Prostate gland (tissue), 2 donors: ENCODE results near the gene HSD17B14. TPM values are rescaled to one million over a fixed set of nuclear protein-coding genes. Genes with fewer than 3 reads are reported as not detected.

ENCODE experiments used
- DNase-seq: peaks from one replicate; pipeline ENCODE4 v3.0.0-alpha.2; 2019; ENCODE audit warnings: low spot score
- H3K27ac ChIP-seq, 2 donors: fragments of 200-600 bp; sonication (generic); 2 replicates each; pipeline ENCODE4 v1.5.1; 2017 to 2019
- H3K27me3 ChIP-seq: fragments of 200-600 bp; sonication (generic); replicated peaks from 2 replicates; pipeline ENCODE4 v1.5.1; 2019; ENCODE audit not compliant: insufficient read depth
- H3K36me3 ChIP-seq, 2 donors: fragments of 200-600 bp; sonication (generic); 1 replicate in 1 of 2; 2 replicates in 1 of 2; pipeline versions ENCODE4 v1.5.1 to v1.8.1; 2017 to 2019
- H3K4me1 ChIP-seq: fragments of 200-600 bp; sonication (generic); replicated peaks from 2 replicates; pipeline ENCODE4 v1.5.1; 2019
- H3K4me3 ChIP-seq, 2 donors: fragments of 200-600 bp; sonication (generic); 2 replicates each; pipeline ENCODE4 v1.5.1; 2017 to 2019
- H3K9me3 ChIP-seq: fragments of 200-600 bp; sonication (generic); 2 replicates; pipeline ENCODE4 v1.5.1; 2017
- CTCF ChIP-seq, 4 experiments: fragments of 200-600 bp in 2 of 4; fragments of 450-650 bp in 2 of 4; sonication (generic) in 2 of 4; IDR thresholded peaks; 1 replicate in 3 of 4; 2 replicates in 1 of 4; pipeline ENCODE4 v1.5.1; 2016 to 2019; ENCODE audit warnings: antibody characterized with exemption in 4 of 4, mild to moderate bottlenecking in 2 of 4, moderate library complexity in 2 of 4
- POLR2A ChIP-seq: fragments of 450-650 bp; IDR thresholded peaks from one replicate; pipeline ENCODE4 v1.6.1; 2016; ENCODE audit warnings: antibody characterized with exemption, mild to moderate bottlenecking
- POLR2AphosphoS5 ChIP-seq: sonication (generic); formaldehyde crosslinking; IDR thresholded peaks from one replicate; pipeline ENCODE4 v1.6.1; 2017; ENCODE audit warnings: antibody characterized with exemption
- WGBS: methylation state at CpG from one replicate; pipeline ENCODE4 v1.1.5; 2018; 5-methylcytosine and 5-hydroxymethylcytosine counted together
- intact Hi-C: fragments of 100-400 bp; cut with DNase I; formaldehyde crosslinking; loops from one replicate; pipeline ENCODE4 v1.14.2; 2022
- total RNA-seq, 2 donors: library from RNA; depleted of rRNA; stranded (reverse); fragments of >200 nt; gene quantifications; one replicate each; pipeline ENCODE4 v1.1.0, GENCODE V29; 2016

Gene HSD17B14
- total RNA-seq, 2 donors from 2014 or later, result 11.0 to 11.2 TPM

- no peaks in the 10 kb centered on the region for H3K27me3 ChIP-seq
- H3K27ac ChIP-seq, result peak within 1 kb of the TSS; percentile 69 to 75
Observed at GRCh38 chr19:48868114-48868886, 32.0 kb upstream of the HSD17B14 start, which contains the start of gene PLEKHA4. PLEKHA4 (minus strand) TSS chr19:48868617; CDS start chr19:48867620, 997 bp downstream.

DNA sequence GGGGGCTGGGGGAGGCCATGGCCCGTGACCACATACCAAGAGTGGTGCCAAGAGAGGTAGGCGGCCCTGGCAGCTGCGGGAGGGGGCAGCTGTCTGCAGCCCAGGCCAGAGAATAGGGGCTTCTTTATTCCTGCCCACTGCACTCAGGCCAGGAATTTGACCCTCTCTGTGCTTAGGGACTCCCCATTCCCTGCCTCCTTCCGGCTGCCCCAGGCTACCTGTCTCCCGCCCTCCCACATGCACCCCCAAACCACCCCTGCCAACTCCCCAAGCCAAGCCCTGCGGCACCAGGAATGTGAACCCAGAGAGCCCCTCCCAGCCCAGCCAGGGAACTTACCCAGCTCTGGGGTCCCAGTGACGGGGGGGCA lies 31.4 kb upstream of the HSD17B14 start:
- 27% methylated on average over 7 of the region's 7 CpGs for WGBS
- Histone ChIP-seq H3K4me1 (peaks cover 5% of the 10 kb centered on the region), H3K36me3 (no peaks in the 10 kb centered on the region), H3K27ac (peak overlapping the region; percentile 69 to 75), H3K9me3 (no peaks in the 10 kb centered on the region), H3K4me3 (peak overlapping the region; percentile 19 to 20), H3K27me3 (no peaks in the 10 kb centered on the region)
- TF ChIP-seq POLR2AphosphoS5 (no peak), CTCF (IDR thresholded peaks at IDR 0.05) (no peak), POLR2A (no peak)
- intact Hi-C loops, result no loop called here
- DNase-seq, result no peak

More at GRCh38 chr19:48868114-48868886, 32.0 kb upstream of the HSD17B14 start, which contains the start of gene PLEKHA4:
- no peaks in the 10 kb centered on the region for H3K9me3 ChIP-seq
- no peaks in the 10 kb centered on the region for H3K36me3 ChIP-seq
- intact Hi-C loops, result no loop called here
- peaks cover 6% of the 10 kb centered on the region for H3K4me1 ChIP-seq
- DNase-seq, result no peak
- peak within 1 kb of the TSS; percentile 19 to 20 for H3K4me3 ChIP-seq
- no peak for TF ChIP-seq CTCF (IDR thresholded peaks at IDR 0.05)
- peak; percentile 38 for TF ChIP-seq POLR2AphosphoS5
- TF ChIP-seq POLR2A, result peak; percentile 59
- 16% methylated on average over 11 of the region's 11 CpGs for WGBS

- H3K27ac ChIP-seq, result peak overlapping the region in 1 of 2 donors; percentile 75
- peak overlapping the region; percentile 19 to 20 for H3K4me3 ChIP-seq
- intact Hi-C loops, result no loop called here
Observed at GRCh38 chr19:48867123-48867745, 30.9 kb upstream of the HSD17B14 start.

GRCh38 chr19:48866692-48867091 lies 30.4 kb upstream of the HSD17B14 start:
- TF ChIP-seq POLR2AphosphoS5 (no peak), POLR2A (no peak)
- no peak for DNase-seq
- no peaks in the 10 kb centered on the region for H3K27me3 ChIP-seq
- no peaks in the 10 kb centered on the region for H3K36me3 ChIP-seq
- intact Hi-C loops, result no loop called here
- WGBS, result 67% methylated on average over 6 of the region's 6 CpGs
- peaks cover 5% of the 10 kb centered on the region for H3K4me1 ChIP-seq
- H3K9me3 ChIP-seq, result no peaks in the 10 kb centered on the region
- H3K27ac ChIP-seq, result no peak overlapping the region
- no peak overlapping the region for H3K4me3 ChIP-seq

More at GRCh38 chr19:48867123-48867745, 30.9 kb upstream of the HSD17B14 start:
- Histone ChIP-seq H3K36me3 (no peaks in the 10 kb centered on the region), H3K9me3 (no peaks in the 10 kb centered on the region), H3K4me1 (peaks cover 5% of the 10 kb centered on the region), H3K27me3 (no peaks in the 10 kb centered on the region)
- TF ChIP-seq CTCF (IDR thresholded peaks at IDR 0.05), result no peak
- no peak for TF ChIP-seq POLR2A
- TF ChIP-seq POLR2AphosphoS5, result no peak
- DNase-seq, result no peak
- 61% methylated on average over 14 of the region's 14 CpGs for WGBS

GRCh38 chr19:48862827-48863226 lies 26.5 kb upstream of the HSD17B14 start:
- Histone ChIP-seq H3K27ac (no peak overlapping the region), H3K4me3 (no peak overlapping the region), H3K36me3 (no peaks in the 10 kb centered on the region), H3K27me3 (no peaks in the 10 kb centered on the region), H3K9me3 (no peaks in the 10 kb centered on the region), H3K4me1 (peaks cover 3% of the 10 kb centered on the region)
- 82% methylated on average over 7 of the region's 7 CpGs for WGBS
- TF ChIP-seq CTCF (IDR thresholded peaks at IDR 0.05) (no peak), POLR2AphosphoS5 (no peak), POLR2A (no peak)
- no peak for DNase-seq
- intact Hi-C loops, result no loop called here
